Measurements from ENCODE around the gene CADPS2. TPM values are rescaled to one million over a fixed set of nuclear protein-coding genes. Genes with fewer than 3 reads are reported as not detected.

CADPS2 gene
- total and polyA plus RNA-seq, 2 donors (not counting 1 experiment from before 2014, with no cell fraction given), result 11.5 to 32.2 TPM

GRCh38 chr7:122738947-122739346, 147.3 kb downstream of the CADPS2 start:
- Histone ChIP-seq H3K36me3 (ENCODE audit: control insufficient read depth, insufficient read depth, low read length) (no peaks in the 10 kb centered on the region), H4K20me1 (ENCODE audit: control insufficient read depth, extremely low read depth, insufficient read depth, low read length) (no peaks in the 10 kb centered on the region), H2AFZ (ENCODE audit: low read length) (no peak overlapping the region), H3K9me3 (ENCODE audit: control insufficient read depth, insufficient read depth, low read depth, low read length) (no peaks in the 10 kb centered on the region), H3K9ac (ENCODE audit: insufficient read depth, low read length) (no peak overlapping the region), H3K4me2 (ENCODE audit: extremely low read depth, insufficient read depth, low read length) (no peak overlapping the region), H3K27ac (ENCODE audit: insufficient read depth, low read length) (no peak overlapping the region), H3K27me3 (ENCODE audit: control insufficient read depth, insufficient read depth, low read length) (no peaks in the 10 kb centered on the region), H3K4me1 (ENCODE audit: control insufficient read depth, extremely low read depth, insufficient read depth, low read length) (no peaks in the 10 kb centered on the region), H3K79me2 (ENCODE audit: control insufficient read depth, insufficient read depth, low read length) (no peaks in the 10 kb centered on the region), H3K4me3 (replicated peaks in 1 of 4; ENCODE audit: control extremely low read depth in 1 of 4, insufficient read depth in 1 of 4, low read depth in 3 of 4, low read length in 4 of 4) (no peak overlapping the region)
- DNase-seq (ENCODE audit: low read depth in 2 of 2), result no peak
- TF ChIP-seq, protein P1, sequence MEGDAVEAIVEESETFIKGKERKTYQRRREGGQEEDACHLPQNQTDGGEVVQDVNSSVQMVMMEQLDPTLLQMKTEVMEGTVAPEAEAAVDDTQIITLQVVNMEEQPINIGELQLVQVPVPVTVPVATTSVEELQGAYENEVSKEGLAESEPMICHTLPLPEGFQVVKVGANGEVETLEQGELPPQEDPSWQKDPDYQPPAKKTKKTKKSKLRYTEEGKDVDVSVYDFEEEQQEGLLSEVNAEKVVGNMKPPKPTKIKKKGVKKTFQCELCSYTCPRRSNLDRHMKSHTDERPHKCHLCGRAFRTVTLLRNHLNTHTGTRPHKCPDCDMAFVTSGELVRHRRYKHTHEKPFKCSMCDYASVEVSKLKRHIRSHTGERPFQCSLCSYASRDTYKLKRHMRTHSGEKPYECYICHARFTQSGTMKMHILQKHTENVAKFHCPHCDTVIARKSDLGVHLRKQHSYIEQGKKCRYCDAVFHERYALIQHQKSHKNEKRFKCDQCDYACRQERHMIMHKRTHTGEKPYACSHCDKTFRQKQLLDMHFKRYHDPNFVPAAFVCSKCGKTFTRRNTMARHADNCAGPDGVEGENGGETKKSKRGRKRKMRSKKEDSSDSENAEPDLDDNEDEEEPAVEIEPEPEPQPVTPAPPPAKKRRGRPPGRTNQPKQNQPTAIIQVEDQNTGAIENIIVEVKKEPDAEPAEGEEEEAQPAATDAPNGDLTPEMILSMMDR (conservative IDR thresholded peaks at IDR 0.05 in 1 of 2, IDR thresholded peaks at IDR 0.05 in 1 of 2; ENCODE audit: low read depth in 1 of 2, low read length in 2 of 2), result no peak
- no peak for TF ChIP-seq EZH2 (IDR thresholded peaks at IDR 0.05; ENCODE audit: low read length, missing control alignments)

GRCh38 chr7:122736183-122736582, 150.1 kb downstream of the CADPS2 start:
- no peaks in the 10 kb centered on the region for H3K9me3 ChIP-seq (ENCODE audit: control insufficient read depth, insufficient read depth, low read depth, low read length)
- H3K79me2 ChIP-seq (ENCODE audit: control insufficient read depth, insufficient read depth, low read length), result no peaks in the 10 kb centered on the region
- no peak overlapping the region for H3K4me3 ChIP-seq (replicated peaks in 1 of 4; ENCODE audit: control extremely low read depth in 1 of 4, insufficient read depth in 1 of 4, low read depth in 3 of 4, low read length in 4 of 4)
- H3K27me3 ChIP-seq (ENCODE audit: control insufficient read depth, insufficient read depth, low read length), result no peaks in the 10 kb centered on the region
- H3K4me2 ChIP-seq (ENCODE audit: extremely low read depth, insufficient read depth, low read length), result no peak overlapping the region
- no peak overlapping the region for H3K27ac ChIP-seq (ENCODE audit: insufficient read depth, low read length)
- H3K9ac ChIP-seq (ENCODE audit: insufficient read depth, low read length), result no peak overlapping the region
- H3K36me3 ChIP-seq (ENCODE audit: control insufficient read depth, insufficient read depth, low read length), result no peaks in the 10 kb centered on the region
- DNase-seq (ENCODE audit: low read depth in 2 of 2), result no peak
- no peak overlapping the region for H2AFZ ChIP-seq (ENCODE audit: low read length)
- H3K4me1 ChIP-seq (ENCODE audit: control insufficient read depth, extremely low read depth, insufficient read depth, low read length), result no peaks in the 10 kb centered on the region
- TF ChIP-seq, protein P1 (conservative IDR thresholded peaks at IDR 0.05 in 1 of 2, IDR thresholded peaks at IDR 0.05 in 1 of 2; ENCODE audit: low read depth in 1 of 2, low read length in 2 of 2), result no peak
- no peak for TF ChIP-seq EZH2 (IDR thresholded peaks at IDR 0.05; ENCODE audit: low read length, missing control alignments)
- no peaks in the 10 kb centered on the region for H4K20me1 ChIP-seq (ENCODE audit: control insufficient read depth, extremely low read depth, insufficient read depth, low read length)

DNA sequence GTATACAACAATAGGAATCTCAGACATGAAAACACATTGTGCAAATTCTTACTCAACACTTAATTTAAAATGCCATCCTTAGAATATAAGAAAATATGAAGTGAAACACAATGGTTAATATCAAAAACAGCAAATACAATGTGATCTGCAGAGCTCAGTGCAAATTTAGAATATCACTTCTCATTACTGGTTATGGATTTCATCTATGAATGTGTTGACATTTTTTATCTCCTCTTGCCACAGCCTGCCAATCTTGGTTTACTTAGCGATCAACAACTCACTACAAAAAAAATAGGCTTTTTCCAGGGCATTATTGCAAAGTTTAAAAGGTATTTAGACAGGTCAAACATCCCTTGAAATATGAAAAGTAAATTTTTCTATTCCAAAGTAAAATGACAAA, 158.5 kb downstream of the CADPS2 start:
- H3K4me1 ChIP-seq (ENCODE audit: control insufficient read depth, extremely low read depth, insufficient read depth, low read length), result no peaks in the 10 kb centered on the region
- H3K4me2 ChIP-seq (ENCODE audit: extremely low read depth, insufficient read depth, low read length), result no peak overlapping the region
- H3K79me2 ChIP-seq (ENCODE audit: control insufficient read depth, insufficient read depth, low read length), result no peaks in the 10 kb centered on the region

More for the DNA sequence above, 158.5 kb downstream of the CADPS2 start:
- TF ChIP-seq, protein P1 (conservative IDR thresholded peaks at IDR 0.05 in 1 of 2, IDR thresholded peaks at IDR 0.05 in 1 of 2; ENCODE audit: low read depth in 1 of 2, low read length in 2 of 2), result no peak
- no peak for TF ChIP-seq EZH2 (IDR thresholded peaks at IDR 0.05; ENCODE audit: low read length, missing control alignments)
- Histone ChIP-seq H3K9me3 (ENCODE audit: control insufficient read depth, insufficient read depth, low read depth, low read length) (no peaks in the 10 kb centered on the region), H3K4me3 (replicated peaks in 1 of 4; ENCODE audit: control extremely low read depth in 1 of 4, insufficient read depth in 1 of 4, low read depth in 3 of 4, low read length in 4 of 4) (no peak overlapping the region), H3K27ac (ENCODE audit: insufficient read depth, low read length) (no peak overlapping the region), H3K27me3 (ENCODE audit: control insufficient read depth, insufficient read depth, low read length) (no peaks in the 10 kb centered on the region), H3K9ac (ENCODE audit: insufficient read depth, low read length) (no peak overlapping the region), H2AFZ (ENCODE audit: low read length) (no peak overlapping the region), H3K36me3 (ENCODE audit: control insufficient read depth, insufficient read depth, low read length) (no peaks in the 10 kb centered on the region), H4K20me1 (ENCODE audit: control insufficient read depth, extremely low read depth, insufficient read depth, low read length) (no peaks in the 10 kb centered on the region)
- DNase-seq (ENCODE audit: low read depth in 2 of 2), result no peak
